NCI-H2107 treated with DMSO at 0.1 percent for 48 hours (cell line): Measurements from ENCODE around the gene PREB.
"Not testable (repeated sequence)": the region's sequence is repeated elsewhere in the genome, so short reads cannot be mapped to it uniquely, and the experiment has no call there.

ENCODE experiments used
- DNase-seq: peaks from one replicate; lab custom pipeline; 2025; ENCODE audit not compliant: unreplicated experiment; lab: John Stamatoyannopoulos, UW

The PREB gene

DNA sequence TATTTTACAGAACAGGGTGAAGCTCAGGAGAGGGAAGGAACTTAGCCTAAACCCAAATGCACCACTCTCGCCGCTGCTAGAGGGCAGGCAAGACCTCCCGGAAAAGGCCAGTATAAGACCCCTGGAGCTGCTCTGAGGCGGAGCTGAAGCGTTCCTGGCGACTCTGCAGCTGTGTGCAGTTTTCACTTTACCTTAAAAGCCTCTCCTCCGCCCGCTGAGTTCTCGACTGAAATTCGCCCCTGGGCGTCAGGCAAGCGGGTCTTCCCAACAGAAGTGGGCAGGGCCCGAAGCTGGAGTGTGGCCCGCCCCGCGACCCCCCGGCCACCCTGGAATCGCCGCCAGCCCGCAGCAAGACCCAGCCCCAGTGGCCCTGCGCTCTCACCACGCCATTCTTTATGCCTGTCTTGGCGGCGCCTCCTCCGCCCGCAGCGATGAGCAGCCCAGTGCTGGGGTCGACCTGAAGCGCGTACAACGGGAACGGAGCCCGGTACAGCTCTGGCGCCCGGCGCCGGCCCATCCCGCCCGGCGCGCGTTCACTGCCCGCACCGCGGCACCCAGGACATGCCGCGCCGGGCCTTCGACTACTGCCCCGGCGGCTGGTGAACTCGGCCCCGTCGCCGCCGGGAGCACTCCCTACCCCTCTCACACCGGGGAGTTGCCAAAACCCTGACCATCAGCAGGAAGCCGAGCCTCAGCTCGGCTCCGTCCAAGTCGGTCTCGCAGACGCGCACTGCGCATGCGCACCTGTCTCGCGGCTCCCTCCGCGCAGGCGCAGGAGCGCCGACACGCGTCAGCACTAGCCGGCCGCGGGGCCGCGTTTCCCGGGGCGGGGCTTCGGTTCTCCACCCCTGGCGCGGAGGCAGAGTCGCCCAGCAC, at the start of gene PREB:
PREB (minus strand) TSS at position 732 of the 876 bp plus-strand sequence; CDS start at position 517, 215 bp downstream.
- DNase-seq = peak; percentile 84

DNA sequence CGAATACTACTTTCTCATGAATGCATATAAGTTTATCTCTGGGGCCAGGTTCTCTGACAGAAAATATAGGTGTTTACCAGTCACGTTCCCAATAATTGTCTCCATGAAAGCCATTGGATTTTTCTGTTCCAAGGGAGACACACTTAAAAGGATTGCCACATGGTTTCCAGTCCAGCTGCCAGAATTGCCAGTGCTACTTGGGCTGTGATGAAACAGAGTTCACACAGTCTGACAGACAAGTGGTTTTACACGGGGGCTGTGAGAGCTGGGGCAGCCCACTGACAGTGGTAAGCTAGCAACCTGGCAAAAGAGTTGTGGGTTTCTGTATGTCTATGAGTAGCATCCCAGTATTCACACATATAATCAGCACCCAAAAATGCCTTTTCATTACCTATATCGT, 49.7 kb upstream of the PREB start:
- no peak for DNase-seq

- no peak for DNase-seq
Measured at GRCh38 chr2:27182346-27182745, 47.9 kb upstream of the PREB start.

- no peak for DNase-seq
Measured at GRCh38 chr2:27179344-27180000, 45.0 kb upstream of the PREB start.

- no peak for DNase-seq
Measured at GRCh38 chr2:27178469-27178868, 44.0 kb upstream of the PREB start.

- no peak for DNase-seq
Measured at GRCh38 chr2:27177441-27178351, 43.3 kb upstream of the PREB start.

GRCh38 chr2:27175781-27176180, 41.3 kb upstream of the PREB start:
- not testable (repeated sequence) for DNase-seq

GRCh38 chr2:27175330-27175729, 40.9 kb upstream of the PREB start:
- DNase-seq = no peak

DNA sequence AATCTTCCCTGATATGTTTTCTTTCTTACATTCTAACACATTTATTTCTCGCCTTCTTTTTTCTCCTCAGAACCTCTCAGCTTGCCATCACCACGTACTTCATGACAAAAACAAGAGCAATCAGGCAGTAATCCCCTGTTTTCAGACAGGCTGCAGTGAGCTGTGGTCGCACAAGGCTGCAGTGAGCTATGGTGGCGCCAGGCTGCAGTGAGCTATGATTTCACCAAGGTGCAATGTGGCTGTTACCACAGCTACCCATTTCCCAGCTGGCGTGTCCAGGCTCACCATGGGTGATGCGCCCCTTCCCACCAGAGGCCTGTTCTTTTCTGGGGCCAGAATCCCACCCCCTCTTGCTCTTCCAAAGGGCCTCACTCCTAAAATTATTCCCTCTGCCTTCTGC, 40.2 kb upstream of the PREB start:
- no peak for DNase-seq

- no peak for DNase-seq
Measured at GRCh38 chr2:27171351-27171848, 37.0 kb upstream of the PREB start.

DNA sequence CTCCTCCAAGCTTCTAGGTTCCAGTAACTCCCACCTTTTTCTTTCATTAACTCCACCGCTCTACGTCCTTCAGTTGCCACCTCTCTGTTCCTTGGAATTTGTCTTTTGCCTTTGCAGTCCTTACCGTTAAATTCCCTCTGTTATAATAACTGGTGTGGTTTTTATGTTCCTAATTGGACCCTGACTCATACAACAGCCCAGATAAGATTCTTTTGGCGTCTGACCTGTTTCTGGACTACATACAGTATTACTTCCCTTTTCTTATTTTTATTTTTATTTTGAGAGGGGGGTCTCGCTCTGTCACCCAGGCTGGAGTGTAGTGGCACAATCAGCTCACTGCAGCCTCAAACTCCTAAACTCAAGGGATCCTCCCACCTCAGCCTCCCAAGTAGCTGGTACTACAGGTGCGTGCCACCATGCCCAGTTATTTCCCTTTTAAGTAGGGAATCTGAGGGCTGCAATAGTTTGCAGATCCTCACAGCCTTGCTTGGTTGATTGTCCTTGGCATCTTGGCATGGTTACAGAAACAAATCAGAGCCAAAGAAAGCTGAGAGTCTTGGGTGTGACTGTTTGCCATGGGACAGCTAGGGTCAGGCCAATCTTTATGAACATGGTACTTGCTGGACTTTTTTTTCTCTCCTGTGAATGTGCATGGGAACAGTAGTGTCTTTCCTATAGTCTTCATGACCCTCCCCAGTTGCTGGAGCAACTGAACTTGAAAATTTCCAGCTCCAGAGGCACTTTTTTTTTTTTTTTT, 36.3 kb upstream of the PREB start:
- no peak for DNase-seq

GRCh38 chr2:27164960-27165763, 30.7 kb upstream of the PREB start:
- no peak for DNase-seq

- no peak for DNase-seq
Measured at GRCh38 chr2:27162151-27163121, 28.0 kb upstream of the PREB start.

DNA sequence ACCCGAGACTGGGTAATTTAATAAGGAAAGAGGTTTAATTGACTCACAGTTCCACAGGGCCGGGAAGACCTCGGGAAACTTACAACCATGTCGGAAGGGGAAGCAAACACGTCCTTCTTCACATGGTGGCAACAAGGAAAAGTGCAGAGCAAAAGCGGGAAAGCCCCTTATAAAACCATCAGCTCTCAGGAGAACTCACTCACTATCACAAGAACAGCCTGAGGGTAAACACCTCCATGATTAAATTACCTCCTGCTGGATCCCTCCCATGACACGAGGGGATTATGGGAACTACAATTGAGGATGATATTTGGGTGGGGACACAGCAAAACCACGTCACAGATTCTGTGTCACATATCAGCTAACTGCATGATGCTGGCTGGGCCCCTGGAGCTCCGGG, 25.8 kb upstream of the PREB start:
- DNase-seq = no peak

- DNase-seq = no peak
Measured at GRCh38 chr2:27159271-27159670, 24.8 kb upstream of the PREB start.

DNA sequence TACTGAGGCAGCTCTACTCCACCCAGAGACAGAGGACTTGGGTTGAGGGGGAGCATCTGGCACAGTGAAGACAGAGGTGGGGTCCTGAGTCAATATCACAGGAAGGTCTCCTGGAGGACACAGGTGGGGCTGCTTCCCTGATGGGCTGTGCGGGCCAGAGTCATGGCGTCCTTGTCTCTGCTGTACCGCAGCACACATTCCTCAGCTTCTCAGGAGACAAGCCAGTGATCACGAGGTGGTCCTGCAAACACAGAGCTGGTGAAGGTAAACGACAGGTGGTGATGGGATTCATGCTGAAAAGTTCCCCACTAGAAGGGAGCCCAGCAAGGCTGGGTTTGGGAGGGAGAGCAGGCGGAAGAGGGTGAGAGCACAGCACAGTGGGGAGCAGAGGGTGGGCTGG, 24.0 kb upstream of the PREB start:
- no peak for DNase-seq

DNA sequence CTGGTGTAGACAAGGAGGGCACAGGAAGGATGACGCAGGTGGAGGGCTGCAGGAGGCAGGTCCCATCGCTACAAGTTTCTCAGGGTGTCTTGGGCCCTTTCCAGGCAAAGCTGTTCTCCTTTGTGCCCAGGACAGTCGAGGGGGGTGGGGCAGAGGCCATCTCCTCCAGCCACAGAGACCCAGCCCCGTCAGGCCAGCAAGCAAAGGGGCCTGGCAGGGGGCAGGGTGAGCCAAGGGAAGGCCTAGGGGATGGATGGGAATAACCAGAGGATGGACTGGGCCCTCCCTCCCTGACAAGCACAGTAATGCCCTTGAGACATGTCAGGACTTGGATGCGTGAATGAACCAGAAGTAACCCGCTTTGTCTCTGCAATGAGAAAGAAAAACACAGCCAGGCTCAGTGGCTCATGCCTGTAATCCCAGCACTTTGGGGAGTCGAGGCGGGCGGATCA, 20.7 kb upstream of the PREB start:
- DNase-seq = no peak

DNA sequence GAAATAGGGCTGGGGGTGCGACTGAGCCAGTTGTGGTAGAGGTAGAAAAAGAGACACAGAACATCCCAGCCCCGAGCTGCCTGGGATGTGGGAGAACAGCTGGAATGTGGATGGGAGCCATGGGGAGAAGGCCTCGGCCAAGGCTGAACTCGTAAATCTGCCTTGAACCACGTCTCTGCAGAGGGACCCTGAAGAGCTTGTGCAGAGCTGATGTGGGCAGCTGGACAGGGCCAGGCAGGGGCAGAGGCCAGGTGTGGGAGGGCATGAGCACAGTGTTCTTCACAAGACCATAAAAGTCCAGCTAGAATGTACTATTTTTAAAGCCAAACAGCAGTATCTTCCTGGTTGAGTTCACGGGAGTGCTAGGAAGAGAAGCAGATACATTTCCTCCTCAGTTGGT, 20.1 kb upstream of the PREB start:
- no peak for DNase-seq
